ENCODE measurements around the gene STK17A.
A peak's percentile ranks its signal among the peaks of the same experiment; 100 is the strongest.
"Not testable (repeated sequence)": the region's sequence is repeated elsewhere in the genome, so short reads cannot be mapped to it uniquely, and the experiment has no call there.

Gene STK17A

GRCh38 chr7:43596426-43596825 lies 13.5 kb downstream of the STK17A start:
- not testable (repeated sequence) for DNase-seq (ENCODE audit: low read depth in 2 of 2)

DNA sequence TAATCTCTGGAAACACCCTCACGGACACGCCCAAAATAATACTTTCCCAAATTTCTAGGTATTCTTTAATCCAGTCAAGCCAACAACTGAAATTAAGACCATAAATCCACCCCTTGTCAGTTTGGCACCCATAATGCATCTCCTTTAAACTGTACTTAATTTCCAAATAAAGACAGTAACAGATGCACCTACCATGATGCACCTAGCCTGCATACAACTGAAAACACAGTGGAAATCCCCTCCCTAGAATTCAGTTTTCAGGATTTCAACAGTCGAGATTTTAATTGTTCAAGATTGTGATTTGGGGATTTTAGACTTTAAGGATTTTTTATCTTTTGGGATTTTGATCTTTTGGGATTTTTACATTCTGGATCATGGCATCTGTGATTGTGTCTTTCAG lies 17.1 kb downstream of the STK17A start:
- DNase-seq (ENCODE audit: low read depth in 2 of 2) = no peak

DNA sequence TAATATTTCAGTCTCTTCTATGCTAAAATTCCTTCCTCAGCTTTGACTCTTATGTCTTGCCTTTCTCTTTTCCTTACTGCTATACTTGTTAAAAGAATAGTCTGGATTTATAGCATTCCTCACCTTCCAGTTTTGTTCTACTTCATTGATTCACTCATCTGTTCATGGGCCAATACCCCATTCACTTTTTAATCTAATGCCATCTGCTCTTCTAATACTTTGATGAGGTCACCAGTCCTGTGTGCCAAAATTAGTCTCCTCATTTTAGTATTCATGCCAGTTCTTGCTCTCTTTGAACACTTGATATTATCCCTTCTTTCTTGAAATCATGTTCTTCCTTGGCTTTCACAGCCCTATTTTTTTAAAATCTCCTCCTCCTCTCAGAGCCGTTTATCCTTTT lies 19.3 kb downstream of the STK17A start:
- DNase-seq (ENCODE audit: low read depth in 2 of 2) = no peak

DNA sequence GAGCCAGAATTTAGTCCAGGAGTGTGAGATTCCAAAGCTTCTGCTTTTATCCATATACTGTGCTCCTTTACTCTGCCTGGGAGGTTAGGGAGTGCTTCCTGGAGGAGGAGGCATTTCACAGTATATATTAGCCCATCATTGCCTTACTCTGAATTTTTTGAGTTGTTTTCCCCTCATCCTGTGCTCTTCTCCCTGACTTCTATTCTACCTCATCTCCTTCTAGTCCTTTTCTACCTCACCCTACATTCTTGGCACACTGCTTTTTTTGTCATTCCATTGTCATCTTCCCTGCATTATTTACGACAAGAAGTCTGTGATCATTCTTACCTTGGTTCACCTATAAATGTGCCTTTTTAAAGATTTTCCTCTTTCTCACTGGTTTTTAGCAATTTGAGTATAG lies 21.3 kb downstream of the STK17A start:
- no peak for DNase-seq (ENCODE audit: low read depth in 2 of 2)

DNA sequence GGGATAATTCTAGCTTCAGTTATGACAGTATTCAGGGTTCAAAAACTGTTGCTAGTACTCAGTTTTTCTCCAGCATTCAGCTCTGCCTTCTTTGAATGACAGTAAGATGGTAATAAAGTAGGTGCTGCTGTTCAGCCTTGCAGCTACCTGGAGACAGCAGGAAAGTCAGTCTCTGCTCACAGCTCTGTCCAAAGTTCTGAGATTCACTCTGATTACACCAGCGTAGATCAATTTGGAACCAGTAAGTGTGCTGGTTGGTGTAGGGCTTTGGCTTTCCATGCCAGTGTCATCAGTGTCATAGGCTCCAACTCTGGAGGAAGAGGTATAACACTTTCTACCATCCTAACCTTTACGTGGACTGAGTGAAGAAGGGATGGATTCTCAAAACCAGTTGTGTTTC lies 26.2 kb downstream of the STK17A start:
- no peak for DNase-seq (ENCODE audit: low read depth in 2 of 2)

- no peak for DNase-seq (ENCODE audit: low read depth in 2 of 2)
These were observed 29.2 kb downstream of the STK17A start for GRCh38 chr7:43612128-43612527.

- peak; percentile 33 to 44 for DNase-seq (ENCODE audit: low read depth in 2 of 2)
These were observed 30.0 kb downstream of the STK17A start for GRCh38 chr7:43612599-43613589.

GRCh38 chr7:43615558-43616145 lies 32.7 kb downstream of the STK17A start:
- no peak for DNase-seq (ENCODE audit: low read depth in 2 of 2)

GRCh38 chr7:43616977-43617376 lies 34.1 kb downstream of the STK17A start:
- DNase-seq (ENCODE audit: low read depth in 2 of 2) = no peak

DNA sequence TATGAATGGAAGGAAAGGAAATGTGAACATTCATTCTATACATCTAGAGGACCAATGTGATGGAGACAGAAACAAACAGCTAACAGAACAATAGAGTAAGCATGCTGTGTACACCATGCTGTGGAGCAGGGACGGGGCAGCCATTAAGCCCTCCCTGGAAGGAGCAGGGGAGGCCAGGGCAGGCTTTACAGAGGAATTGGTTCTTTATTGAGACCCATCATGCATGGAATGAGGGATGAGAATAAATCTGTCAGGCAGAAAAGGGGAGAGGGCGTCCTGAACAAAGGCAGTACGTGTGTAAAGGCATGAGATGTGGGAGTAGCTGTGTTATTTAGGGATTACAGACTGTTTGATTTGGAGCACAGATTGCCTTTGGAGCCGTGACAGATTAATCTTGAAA lies 35.2 kb downstream of the STK17A start:
- no peak for DNase-seq (ENCODE audit: low read depth in 2 of 2)

DNA sequence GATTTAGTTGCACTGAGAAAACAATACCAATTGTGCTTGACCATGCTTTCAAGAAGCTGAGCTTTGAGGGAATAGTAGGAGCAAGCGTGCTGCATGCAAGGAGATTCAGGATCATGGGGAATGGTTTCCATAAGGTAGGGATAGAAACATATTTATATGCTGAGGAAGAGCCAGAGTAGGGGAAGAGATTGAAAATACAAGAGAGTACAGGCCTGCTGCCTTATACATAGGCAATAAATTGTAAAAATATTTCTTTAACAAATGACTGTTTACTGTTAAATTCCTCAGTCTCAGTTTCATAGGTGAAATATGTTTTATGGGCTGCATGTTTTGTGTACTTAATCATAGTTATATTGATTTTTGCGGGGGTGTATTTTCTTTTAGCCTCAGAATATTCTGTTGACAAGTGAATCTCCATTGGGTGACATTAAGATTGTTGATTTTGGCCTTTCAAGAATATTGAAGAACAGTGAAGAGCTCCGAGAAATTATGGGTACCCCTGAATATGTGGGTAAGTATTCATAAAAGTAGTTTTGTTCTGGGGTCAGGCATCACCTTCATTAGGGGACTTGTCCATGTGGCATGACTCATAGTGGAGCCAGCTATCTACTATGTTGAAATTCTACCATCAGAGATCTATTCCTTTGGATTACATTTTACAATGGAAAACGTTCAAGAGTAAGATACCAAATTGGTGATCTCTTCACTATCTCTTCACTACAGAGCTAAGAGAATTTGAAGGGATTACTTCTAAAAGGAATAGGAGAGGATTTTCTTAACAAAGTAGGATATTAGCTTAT lies 36.5 kb downstream of the STK17A start:
- DNase-seq (ENCODE audit: low read depth in 2 of 2) = no peak

GRCh38 chr7:43621729-43622448 lies 39.0 kb downstream of the STK17A start:
- DNase-seq (ENCODE audit: low read depth in 2 of 2) = peak; percentile 15 to 25

- no peak for DNase-seq (ENCODE audit: low read depth in 2 of 2)
These were observed 41.2 kb downstream of the STK17A start for GRCh38 chr7:43624156-43624555.

DNA sequence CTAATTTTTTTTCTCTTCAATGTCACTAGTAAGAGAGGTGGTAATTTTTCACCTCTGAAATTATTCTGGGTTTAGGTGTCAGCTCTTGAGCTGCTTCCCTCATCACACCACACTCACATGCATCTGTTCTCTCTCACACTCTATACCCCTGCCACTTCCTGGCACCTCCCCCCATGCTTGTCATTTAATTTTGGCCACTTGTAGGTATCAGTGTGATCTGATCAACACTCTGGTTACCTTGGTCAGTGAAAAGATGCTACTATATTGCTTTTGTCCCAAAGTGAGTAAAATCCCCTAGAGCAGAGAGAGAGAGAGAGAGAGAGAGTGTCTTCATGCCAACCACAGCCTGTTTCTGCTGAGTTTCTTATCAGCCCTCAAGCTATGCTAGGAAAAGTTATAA lies 42.5 kb downstream of the STK17A start:
- DNase-seq (ENCODE audit: low read depth in 2 of 2) = no peak

- DNase-seq (ENCODE audit: low read depth in 2 of 2) = no peak
These were observed 43.1 kb downstream of the STK17A start for GRCh38 chr7:43625980-43626379.

- DNase-seq (ENCODE audit: low read depth in 2 of 2) = no peak
These were observed 43.8 kb downstream of the STK17A start for GRCh38 chr7:43626695-43627094.

DNA sequence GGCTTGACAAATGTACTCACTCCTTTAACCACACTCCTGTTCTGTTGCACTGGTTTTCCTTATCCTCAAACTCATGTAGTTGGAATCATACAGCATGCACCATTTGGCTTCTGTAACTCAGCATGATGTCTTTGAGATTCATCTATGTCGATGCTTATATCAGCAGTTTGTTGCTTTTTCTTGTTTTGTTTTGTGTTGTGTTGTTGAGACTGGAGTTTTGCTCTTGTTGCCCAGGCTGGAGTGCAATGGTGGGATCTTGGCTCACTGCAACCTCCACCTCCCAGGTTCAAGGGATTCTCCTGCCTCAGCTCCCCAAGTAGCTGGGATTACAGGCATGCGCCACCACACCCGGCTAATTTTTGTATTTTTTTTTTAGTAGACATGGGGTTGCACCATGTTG lies 44.9 kb downstream of the STK17A start:
- DNase-seq (ENCODE audit: low read depth in 2 of 2) = not testable (repeated sequence)

- no peak for DNase-seq (ENCODE audit: low read depth in 2 of 2)
These were observed 45.5 kb downstream of the STK17A start for GRCh38 chr7:43628431-43628830.

GRCh38 chr7:43629857-43630256 lies 46.9 kb downstream of the STK17A start:
- DNase-seq (ENCODE audit: low read depth in 2 of 2) = no peak

GRCh38 chr7:43630482-43630881 lies 47.6 kb downstream of the STK17A start:
- DNase-seq (ENCODE audit: low read depth in 2 of 2) = no peak

DNA sequence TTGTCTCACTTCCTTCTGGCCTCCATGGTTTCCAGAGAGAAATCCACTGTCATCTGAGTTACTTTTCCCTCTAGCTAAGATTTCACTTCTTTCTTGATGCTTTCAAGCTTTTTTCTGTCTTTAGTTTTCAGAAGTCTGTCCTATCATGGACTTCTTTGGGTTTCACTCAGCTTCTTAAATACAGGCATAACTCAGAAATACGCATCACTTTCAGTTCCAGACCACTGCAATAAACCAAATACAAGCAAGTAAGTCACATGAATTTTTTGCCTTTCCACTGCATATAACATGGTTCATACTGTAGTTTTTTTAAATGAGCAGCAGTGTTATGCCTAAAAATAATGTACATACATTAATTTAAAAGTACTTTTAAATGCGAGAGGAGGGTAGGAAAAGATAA lies 48.7 kb downstream of the STK17A start:
- DNase-seq (ENCODE audit: low read depth in 2 of 2) = no peak

DNA sequence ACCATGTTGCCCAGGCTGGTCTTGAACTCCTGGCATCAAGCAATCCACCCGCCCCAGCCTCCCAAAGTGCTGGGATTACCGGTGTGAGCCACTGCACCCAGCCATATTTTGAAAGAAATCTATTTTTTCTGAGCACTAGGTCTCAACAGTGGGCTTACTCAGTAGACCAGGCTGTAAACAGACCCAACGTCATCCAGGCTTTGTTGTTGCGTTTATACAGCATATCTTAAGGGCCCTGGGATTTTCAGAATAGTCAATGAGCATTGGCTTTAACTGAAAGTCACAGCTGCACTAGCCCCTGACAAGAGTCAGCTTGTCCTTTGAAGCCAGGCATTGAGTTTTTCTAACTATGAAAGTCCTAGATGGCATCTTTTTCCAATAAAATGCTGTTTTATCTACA lies 49.8 kb downstream of the STK17A start:
- no peak for DNase-seq (ENCODE audit: low read depth in 2 of 2)
